ENCODE results near the gene GHDC. TPM values are rescaled to one million over a fixed set of nuclear protein-coding genes. Genes with fewer than 3 reads are reported as not detected.

Gene GHDC
- total and polyA plus RNA-seq, 2 of the 8 experiments (the other 6 are each of a cell fraction or from before 2014, with no cell fraction given), result 7.4 to 8.1 TPM

GRCh38 chr17:42155614-42156045 is 38.7 kb downstream of the GHDC start:
- Histone ChIP-seq H3K18ac (ENCODE audit: extremely low read depth, low read length) (peak overlapping the region; percentile 36), H2AK5ac (ENCODE audit: low read depth, low read length) (no peak overlapping the region), H3K9ac (replicated peaks in 1 of 4; ENCODE audit: extremely low read depth in 1 of 4, low read depth in 3 of 4, low read length in 3 of 4) (peak overlapping the region in 2 of 4 experiments; percentile 44 to 73; a peak in 3 of 7 replicates), H2AFZ (ENCODE audit: low read length) (peak overlapping the region; percentile 81; the same call in 1 of the 2 replicates), H2BK20ac (ENCODE audit: low read length) (no peak overlapping the region), H3K4me3 (ENCODE audit: extremely low read depth in 1 of 4, insufficient read depth in 2 of 4, low read depth in 3 of 4, low read length in 4 of 4) (peak overlapping the region; percentile 39 to 93 (median 48)), H2BK120ac (replicated peaks; ENCODE audit: low read depth, low read length) (no peak overlapping the region), H3K9me3 (ENCODE audit: insufficient read depth in 2 of 2, low read depth in 1 of 2, low read length in 1 of 2) (no peaks in the 10 kb centered on the region), H4K5ac (ENCODE audit: insufficient read length, low read depth, low read length) (no peak overlapping the region), H3K4me2 (ENCODE audit: insufficient read depth in 1 of 2, low read depth in 2 of 2, low read length in 2 of 2) (peak overlapping the region; percentile 82 to 100), H3K36me3 (ENCODE audit: control insufficient read depth in 2 of 4, insufficient read depth in 4 of 4, low read length in 3 of 4) (0 out of 8 replicates have a peak, but pooled peaks cover 0 to 3% (median 0%) of the 10 kb centered on the region in 4 experiments), H4K8ac (ENCODE audit: extremely low read depth, insufficient read depth, low read length) (peak overlapping the region; percentile 91; the same call in 1 of the 2 replicates), H2BK15ac (ENCODE audit: low read length) (peak overlapping the region; percentile 29; the same call in 1 of the 2 replicates), H3K23me2 (ENCODE audit: low read depth, low read length) (peaks cover 15% of the 10 kb centered on the region), H4K91ac (replicated peaks; ENCODE audit: insufficient read length, low read length) (peak overlapping the region; percentile 11), H4K20me1 (replicated peaks in 1 of 2; ENCODE audit: control insufficient read depth in 1 of 2, insufficient read depth in 2 of 2, low read length in 2 of 2) (peaks cover 0 to 9% of the 10 kb centered on the region in 2 experiments), H3K27me3 (replicated peaks in 1 of 4; ENCODE audit: control insufficient read depth in 3 of 4, extremely low read depth in 1 of 4, insufficient read depth in 3 of 4, low read length in 3 of 4) (no peaks in the 10 kb centered on the region), H2BK5ac (ENCODE audit: low read depth, low read length) (peak overlapping the region; percentile 44; the same call in 1 of the 2 replicates), H3K4ac (replicated peaks; ENCODE audit: insufficient read length, low read depth, low read length) (no peak overlapping the region), H3K79me1 (ENCODE audit: low read depth, low read length) (peaks cover 5% of the 10 kb centered on the region), H3K27ac (ENCODE audit: low read depth, low read length) (no peak overlapping the region), H3K4me1 (replicated peaks in 1 of 4; ENCODE audit: control insufficient read depth in 3 of 4, insufficient read depth in 4 of 4, low read length in 3 of 4) (peaks cover 6 to 18% (median 7%) of the 10 kb centered on the region in 4 experiments; a peak in 4 of 7 replicates), H3K14ac (ENCODE audit: insufficient read length) (no peak overlapping the region), H3K23ac (ENCODE audit: insufficient read length) (no peak overlapping the region), H3K79me2 (ENCODE audit: control insufficient read depth in 1 of 2, insufficient read depth in 2 of 2, low read length in 2 of 2) (peaks cover 12 to 32% of the 10 kb centered on the region in 2 experiments), H2BK12ac (ENCODE audit: low read depth, low read length) (no peak overlapping the region), H3K56ac (replicated peaks; ENCODE audit: insufficient read length, low read depth, low read length) (no peak overlapping the region)
- FAIRE-seq (no peak), DNase-seq (ENCODE audit: low read depth in 1 of 2, low spot score in 2 of 2) (no peak)
- POLR2A ChIA-PET (ENCODE audit: partially characterized antibody), result interaction anchor here (0.6 to 1.5 kb wide), 5 partner anchors 15 to 411 kb away, joined by 3 to 6 read pairs (median 3); partner anchors contain the start of genes HSPB9 and KCNH4
- CTCF ChIA-PET (ENCODE audit: partially characterized antibody), result interaction anchor here (0.7 to 2.1 kb wide), 6 partner anchors 9 to 36 kb away, joined by 3 to 9 read pairs (median 5); no protein-coding TSS in a partner anchor
- 34% methylated on average over 17 of the region's 17 CpGs; no CpG with 5 or more reads in 1 of the 2 experiments for WGBS, 2 experiments (ENCODE audit: extremely low coverage in 1 of 2, insufficient coverage in 1 of 2, insufficient read length in 1 of 2, insufficient replicate concordance in 2 of 2, low coverage in 1 of 2, low lambda C conversion rate in 2 of 2, missing lambda C conversion rate in 1 of 2)
- TF ChIP-seq RNF2 (IDR thresholded peaks at IDR 0.05; ENCODE audit: borderline replicate concordance, low read depth, low read length, missing control alignments, poor library complexity, severe bottlenecking) (no peak), JUND (IDR thresholded peaks at IDR 0.05; ENCODE audit: low read length) (no peak), ATF3 (IDR thresholded peaks at IDR 0.05; ENCODE audit: insufficient read depth, low read depth, low read length) (no peak)
